Astrocyte of the hippocampus (primary cell): ENCODE results near the gene SORT1.
A peak's percentile ranks its signal among the peaks of the same experiment; 100 is the strongest.
"Not testable (repeated sequence)": the region's sequence is repeated elsewhere in the genome, so short reads cannot be mapped to it uniquely, and the experiment has no call there.

Experiments
- DNase-seq: peaks from one replicate; pipeline ENCODE4 v3.0.0; 2011; ENCODE audit warnings: low read depth, low spot score

Gene SORT1

GRCh38 chr1:109299558-109300343 lies 98.0 kb downstream of the SORT1 start:
- DNase-seq = peak; percentile 76

GRCh38 chr1:109298666-109299557 lies 98.8 kb downstream of the SORT1 start:
- peak; percentile 94 for DNase-seq

DNA sequence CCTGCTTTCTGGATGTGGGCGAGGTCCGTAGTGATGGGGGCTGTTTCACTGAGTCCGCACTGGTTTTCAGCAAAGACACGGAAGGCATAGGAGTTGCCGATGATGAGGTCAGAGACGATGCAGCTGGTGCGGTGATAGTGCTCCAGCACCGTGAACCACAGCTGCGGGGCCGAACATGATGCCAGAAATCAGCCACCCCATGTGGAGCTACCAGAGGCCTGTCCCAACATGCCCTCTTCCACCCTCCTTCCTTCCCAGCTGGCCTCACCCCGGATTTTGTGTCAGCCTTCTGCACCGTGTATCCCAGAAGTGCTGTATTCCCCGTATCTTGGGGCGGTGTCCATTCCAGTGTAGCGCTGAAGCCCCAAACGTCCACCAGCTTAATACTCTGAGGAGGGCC lies 100.9 kb downstream of the SORT1 start:
- DNase-seq = no peak

DNA sequence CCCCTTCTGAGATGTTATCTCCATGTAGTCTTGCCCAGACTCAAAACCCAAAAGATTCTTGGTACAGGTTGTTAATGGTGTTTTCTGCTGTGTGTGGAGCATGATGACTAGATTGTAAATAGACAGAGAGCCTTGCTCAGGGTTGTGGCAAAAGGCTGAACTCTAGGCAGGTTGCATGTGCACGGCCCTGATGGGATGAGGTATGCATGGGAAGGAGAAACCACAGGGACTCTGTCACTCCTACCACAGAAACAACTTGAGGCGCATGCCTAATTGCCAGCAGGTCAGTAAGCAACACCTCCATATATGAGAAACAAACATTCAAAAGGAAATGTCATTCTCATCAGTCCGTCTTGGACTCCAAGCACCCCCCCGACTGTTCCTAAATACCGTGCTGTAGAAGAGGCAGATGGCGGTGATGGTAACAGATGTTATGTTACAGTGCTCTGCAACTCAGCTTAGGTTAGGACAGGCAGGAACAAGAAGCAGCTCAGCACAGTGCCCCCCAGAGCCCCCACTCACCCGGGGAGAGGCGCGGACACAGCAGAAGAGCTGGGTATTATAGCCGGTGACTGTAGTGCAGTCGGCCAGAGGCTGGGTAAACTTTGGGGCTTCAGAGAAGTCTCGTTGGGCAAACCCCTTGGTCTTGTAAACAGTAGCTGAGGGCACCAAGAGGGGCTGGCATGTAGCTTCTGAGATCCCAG lies 101.9 kb downstream of the SORT1 start:
- DNase-seq = peak; percentile 35

DNA sequence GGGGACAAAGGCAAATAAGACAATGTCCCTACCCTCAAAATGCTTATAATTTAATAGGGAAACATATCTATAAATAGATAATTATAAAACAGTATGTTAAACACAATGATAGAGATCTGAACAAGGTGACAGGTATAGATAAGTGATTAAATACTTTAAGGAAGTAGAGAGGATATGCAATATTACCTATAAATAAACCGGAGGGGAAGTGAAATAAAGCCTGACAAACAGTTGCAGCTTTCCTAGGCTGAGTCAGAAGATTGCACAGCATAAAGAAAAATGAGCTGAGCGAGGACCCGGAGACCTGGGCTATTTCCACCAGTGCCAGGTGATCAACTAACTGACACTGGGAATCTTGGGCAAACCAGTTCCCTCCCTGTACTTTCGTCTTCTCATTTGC lies 103.2 kb downstream of the SORT1 start:
- DNase-seq = no peak

- DNase-seq = no peak
Measured at GRCh38 chr1:109293026-109293425, 104.7 kb downstream of the SORT1 start.

DNA sequence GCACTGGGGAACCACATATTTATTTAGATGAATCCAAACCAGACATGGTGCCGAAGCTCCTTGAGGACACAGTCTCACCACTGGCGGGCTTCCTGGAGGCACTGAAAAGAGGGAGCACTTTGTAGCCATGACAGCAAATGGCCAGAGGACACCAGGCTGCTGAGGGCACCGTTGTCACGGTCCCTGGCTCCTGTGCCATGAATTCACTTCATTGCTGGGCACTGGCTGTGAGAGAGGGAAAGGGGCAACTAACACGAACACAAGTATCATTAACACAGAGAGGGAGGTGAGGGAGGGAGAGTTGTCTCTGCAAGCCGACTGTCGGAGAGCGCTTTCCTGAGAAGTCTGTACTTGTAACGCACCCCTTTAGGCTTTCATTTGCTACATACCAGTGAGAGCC lies 105.4 kb downstream of the SORT1 start:
- no peak for DNase-seq

DNA sequence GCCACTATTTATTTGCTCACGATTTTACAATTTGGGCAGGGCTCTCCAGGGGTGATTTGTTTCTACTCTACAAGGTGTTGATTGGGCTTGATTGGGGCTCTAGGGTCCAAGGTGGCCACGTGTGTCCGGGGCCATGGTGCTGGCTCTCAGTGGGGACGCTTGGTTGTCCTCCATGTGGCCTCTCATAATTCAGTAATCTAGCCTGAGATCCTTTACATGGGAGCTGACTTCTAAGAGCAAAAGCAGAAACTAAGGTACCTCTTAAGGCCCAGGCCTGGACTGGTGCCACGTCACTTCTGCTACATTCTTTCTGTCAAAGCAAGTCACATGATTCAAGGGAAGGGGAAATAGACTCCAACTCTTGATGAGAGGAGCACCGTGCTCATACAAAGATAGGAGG lies 106.7 kb downstream of the SORT1 start:
- DNase-seq = no peak

GRCh38 chr1:109290137-109290536 lies 107.6 kb downstream of the SORT1 start:
- no peak for DNase-seq

- not testable (repeated sequence) for DNase-seq
Measured at GRCh38 chr1:109286762-109287161, 111.0 kb downstream of the SORT1 start.

- DNase-seq = peak; percentile 91
Measured at GRCh38 chr1:109283748-109284600, 113.7 kb downstream of the SORT1 start.

DNA sequence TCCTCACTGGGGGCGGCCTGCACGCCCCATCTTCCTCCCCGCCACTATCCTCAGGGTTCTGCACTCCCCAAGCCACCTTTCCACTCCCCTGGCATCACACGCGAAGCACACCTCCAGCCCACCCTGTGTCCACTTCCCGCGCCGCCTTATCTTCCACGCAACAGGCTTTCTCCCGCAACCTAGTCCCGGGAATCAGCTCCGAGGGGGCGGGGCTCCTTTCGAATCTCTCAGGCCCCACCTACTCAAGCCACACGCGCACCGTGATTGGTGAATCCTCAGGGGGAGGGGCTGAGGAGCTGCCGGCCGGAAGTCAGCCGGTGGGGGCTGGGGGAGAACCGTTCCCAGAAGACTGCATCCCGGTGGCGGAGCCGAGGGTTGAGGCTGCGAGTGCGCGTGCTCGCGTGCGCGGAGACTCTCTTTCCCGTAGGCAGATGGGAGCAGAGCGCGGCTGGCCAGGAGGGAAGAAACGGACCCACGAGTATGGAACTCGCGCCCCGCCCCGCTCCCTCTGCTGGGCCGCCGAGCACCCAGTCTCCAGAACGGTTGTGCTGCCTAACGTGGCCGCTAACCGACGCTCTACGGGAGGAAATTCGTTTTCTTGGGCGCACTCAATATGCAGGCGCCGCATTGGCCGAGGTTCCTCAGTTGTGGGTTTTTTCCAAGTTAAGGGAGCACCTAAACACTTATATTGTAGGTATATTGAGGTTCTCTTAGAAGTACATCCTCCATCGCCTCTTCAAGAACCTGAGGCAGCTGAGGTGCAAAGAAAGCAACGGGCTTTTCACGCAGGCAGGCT lies 114.6 kb downstream of the SORT1 start, which contains the start of gene PSRC1:
Gene PSRC1 (minus strand): TSS at position 194 of the 796 bp plus-strand sequence.
- DNase-seq = peak; percentile 99

GRCh38 chr1:109282497-109282951 lies 115.2 kb downstream of the SORT1 start:
- no peak for DNase-seq

GRCh38 chr1:109281680-109282496 lies 115.8 kb downstream of the SORT1 start:
- peak; percentile 45 for DNase-seq

DNA sequence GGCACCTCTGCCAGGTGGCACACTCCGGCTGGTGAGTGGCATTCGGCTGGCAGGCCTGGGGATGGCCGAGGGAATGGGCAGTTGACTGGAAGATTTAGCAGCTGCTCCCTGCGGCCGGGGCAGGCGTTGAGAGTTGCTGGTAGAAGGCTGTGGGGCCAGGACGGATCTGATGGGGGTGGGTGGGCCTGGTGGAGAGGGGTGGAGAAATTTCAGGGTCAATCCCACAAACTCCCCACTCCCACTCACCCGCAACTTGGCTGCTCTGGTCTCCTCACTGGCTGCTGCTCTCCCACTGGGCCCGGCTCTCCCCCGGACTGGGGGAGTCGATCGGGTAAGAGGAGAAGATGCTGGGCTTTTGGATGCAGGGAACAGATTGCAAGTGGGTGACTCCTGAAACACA lies 116.9 kb downstream of the SORT1 start:
- no peak for DNase-seq

GRCh38 chr1:109279615-109280278 lies 118.0 kb downstream of the SORT1 start:
- no peak for DNase-seq

- peak; percentile 80 for DNase-seq
Measured at GRCh38 chr1:109277434-109278204, 120.1 kb downstream of the SORT1 start.
